ENCODE measurements around the gene CCDC85C. TPM values are rescaled to one million over a fixed set of nuclear protein-coding genes. Genes with fewer than 3 reads are reported as not detected.
A peak's percentile ranks its signal among the peaks of the same experiment; 100 is the strongest.

CCDC85C gene
- total RNA-seq, 1 experiment from 2014 or later: 33.2 TPM

DNA sequence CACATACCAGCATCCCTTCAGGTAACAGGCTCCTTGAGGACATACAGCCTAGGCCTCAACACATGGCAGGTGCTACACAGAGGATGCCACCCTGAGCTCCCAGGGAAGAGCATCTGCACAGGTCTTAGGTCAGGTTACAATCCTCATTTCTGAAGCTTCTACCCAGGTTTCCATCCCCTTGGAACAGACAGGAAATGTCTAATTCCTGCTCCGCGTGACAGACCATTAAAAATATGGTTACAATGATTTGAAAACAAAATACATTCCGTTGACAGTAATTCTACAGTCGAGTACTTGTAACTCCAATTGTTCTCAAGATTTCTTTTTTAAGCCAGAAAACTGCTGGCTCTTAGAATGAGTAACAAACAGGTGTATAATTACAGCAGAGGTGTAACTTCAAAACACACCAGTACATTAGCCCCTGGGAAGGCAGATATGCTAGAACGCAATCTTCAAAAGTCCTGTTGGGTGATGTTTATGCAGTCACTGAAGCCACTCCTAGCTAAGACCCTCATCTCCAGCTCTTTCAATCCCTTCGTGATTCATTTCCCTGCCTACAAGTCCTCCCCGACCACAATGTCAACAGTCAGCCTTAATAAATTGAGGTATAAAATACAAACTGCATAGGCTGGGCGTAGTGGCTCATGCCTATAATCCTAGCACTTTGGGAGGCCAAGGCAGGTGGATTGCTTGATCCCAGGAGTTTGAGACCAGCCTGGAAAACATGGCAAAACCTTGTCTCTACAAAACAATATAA lies 135.0 kb downstream of the CCDC85C start:
- H3K36me3 Mint-ChIP-seq (ENCODE audit: insufficient read depth in 1 of 3, low read depth in 3 of 3): peaks cover 0 to 11% (median 9%) of the 10 kb centered on the region in 3 experiments; a peak in 3 of 7 replicates
- Histone ChIP-seq H4K5ac (ENCODE audit: insufficient read length, low read depth, low read length) (no peak overlapping the region), H2BK120ac (ENCODE audit: low read depth, low read length, poor library complexity, severe bottlenecking) (no peak overlapping the region), H2AK5ac (ENCODE audit: insufficient read length, low read length) (no peak overlapping the region), H3K9me3 (ENCODE audit: control insufficient read depth, low read depth, low read length) (no peaks in the 10 kb centered on the region), H3K79me2 (ENCODE audit: insufficient read depth, low read length) (peaks cover 35% of the 10 kb centered on the region; the same call in 1 of the 2 replicates), H3K18ac (ENCODE audit: insufficient read length, low read depth, low read length) (no peak overlapping the region), H3K4ac (ENCODE audit: low read depth, low read length) (no peak overlapping the region), H4K8ac (replicated peaks; ENCODE audit: insufficient read length, low read depth, low read length) (no peak overlapping the region), H3T11ph (ENCODE audit: low read length) (no peak overlapping the region), H3K23me2 (ENCODE audit: insufficient read length, low read depth, low read length, poor library complexity, severe bottlenecking) (no peaks in the 10 kb centered on the region), H2BK5ac (ENCODE audit: insufficient read length, low read length) (no peak overlapping the region), H3K9ac (ENCODE audit: extremely low read depth, insufficient read length, low read length) (no peak overlapping the region), H3K4me1 (ENCODE audit: insufficient read depth, low read length) (peaks cover 2% of the 10 kb centered on the region; the same call in 1 of the 2 replicates), H3K27me3 (ENCODE audit: insufficient read depth, low read length) (no peaks in the 10 kb centered on the region), H2BK20ac (ENCODE audit: low read depth, low read length, poor library complexity, severe bottlenecking) (no peak overlapping the region), H3K56ac (ENCODE audit: insufficient read length, low read depth, low read length) (no peak overlapping the region), H4K91ac (ENCODE audit: insufficient read length, low read depth, low read length) (no peak overlapping the region), H3K4me2 (ENCODE audit: insufficient read depth, insufficient read length, low read length) (no peak overlapping the region), H4K20me1 (ENCODE audit: control insufficient read depth, insufficient read depth, insufficient read length) (no peaks in the 10 kb centered on the region), H3K23ac (ENCODE audit: insufficient read length, low read depth, low read length) (no peak overlapping the region), H2BK15ac (ENCODE audit: low read depth, low read length) (no peak overlapping the region), H3K79me1 (ENCODE audit: insufficient read depth, low read depth, low read length, poor library complexity, severe bottlenecking) (peaks cover 11% of the 10 kb centered on the region), H2AFZ (ENCODE audit: low read length) (no peak overlapping the region), H2BK12ac (ENCODE audit: insufficient read length, low read depth, low read length) (no peak overlapping the region), H3K27ac (ENCODE audit: insufficient read length, low read depth, low read length) (no peak overlapping the region), H3K14ac (ENCODE audit: insufficient read depth, low read length) (no peak overlapping the region)
- H3K27me3 Mint-ChIP-seq (ENCODE audit: low read depth): no peaks in the 10 kb centered on the region
- H3K4me1 Mint-ChIP-seq: peaks cover 32 to 33% of the 10 kb centered on the region in 2 experiments
- TF ChIP-seq, protein P1, sequence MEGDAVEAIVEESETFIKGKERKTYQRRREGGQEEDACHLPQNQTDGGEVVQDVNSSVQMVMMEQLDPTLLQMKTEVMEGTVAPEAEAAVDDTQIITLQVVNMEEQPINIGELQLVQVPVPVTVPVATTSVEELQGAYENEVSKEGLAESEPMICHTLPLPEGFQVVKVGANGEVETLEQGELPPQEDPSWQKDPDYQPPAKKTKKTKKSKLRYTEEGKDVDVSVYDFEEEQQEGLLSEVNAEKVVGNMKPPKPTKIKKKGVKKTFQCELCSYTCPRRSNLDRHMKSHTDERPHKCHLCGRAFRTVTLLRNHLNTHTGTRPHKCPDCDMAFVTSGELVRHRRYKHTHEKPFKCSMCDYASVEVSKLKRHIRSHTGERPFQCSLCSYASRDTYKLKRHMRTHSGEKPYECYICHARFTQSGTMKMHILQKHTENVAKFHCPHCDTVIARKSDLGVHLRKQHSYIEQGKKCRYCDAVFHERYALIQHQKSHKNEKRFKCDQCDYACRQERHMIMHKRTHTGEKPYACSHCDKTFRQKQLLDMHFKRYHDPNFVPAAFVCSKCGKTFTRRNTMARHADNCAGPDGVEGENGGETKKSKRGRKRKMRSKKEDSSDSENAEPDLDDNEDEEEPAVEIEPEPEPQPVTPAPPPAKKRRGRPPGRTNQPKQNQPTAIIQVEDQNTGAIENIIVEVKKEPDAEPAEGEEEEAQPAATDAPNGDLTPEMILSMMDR (conservative IDR thresholded peaks at IDR 0.05): no peak
- no peaks in the 10 kb centered on the region for H3K9me3 Mint-ChIP-seq
- no peak overlapping the region for H3K4me3 Mint-ChIP-seq
- no CpG with 5 or more reads among the region's 8 CpGs for WGBS (ENCODE audit: extremely low coverage, insufficient read length, low lambda C conversion rate)
- H3K27ac Mint-ChIP-seq: peak overlapping the region in 1 of 3 experiments; percentile 59; a peak in 2 of 7 replicates
- DNase-seq: no peak
